ENCODE measurements around the gene MRPS6. TPM values are rescaled to one million over a fixed set of nuclear protein-coding genes. Genes with fewer than 3 reads are reported as not detected.

Gene MRPS6
- total RNA-seq, 2 donors from 2014 or later, result 66.6 to 76.9 TPM

DNA sequence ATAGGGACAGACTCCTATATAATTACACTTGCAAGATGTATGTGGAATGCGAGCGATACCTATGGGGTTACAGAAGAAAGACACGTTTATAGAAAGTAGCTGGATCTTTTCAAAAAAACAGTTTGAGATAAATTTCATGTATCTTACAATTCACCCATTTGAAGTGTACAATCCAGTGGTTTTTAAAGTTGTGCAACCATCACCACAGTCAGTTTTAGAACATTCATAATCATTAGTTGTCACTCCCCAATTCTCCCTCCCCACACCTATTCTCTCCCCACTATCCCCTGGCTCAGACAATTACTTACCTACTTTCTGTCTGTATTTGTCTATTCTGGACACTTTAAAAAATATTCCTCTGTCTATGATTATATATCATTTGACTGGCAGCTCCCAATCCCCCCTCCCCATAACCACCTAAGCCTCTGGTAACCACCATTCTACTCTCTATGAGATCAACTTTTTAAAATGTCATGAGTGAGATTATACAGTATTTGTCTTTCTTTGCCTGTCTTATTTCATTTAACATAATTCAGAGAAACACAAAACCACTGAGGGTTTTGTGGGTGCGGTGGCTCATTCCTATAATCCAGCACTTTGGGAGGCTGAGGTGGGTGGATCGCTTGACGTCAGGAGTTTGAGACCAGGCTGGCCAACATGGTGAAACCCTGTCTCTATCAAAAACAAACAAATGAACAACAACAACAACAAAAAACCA lies 39.1 kb downstream of the MRPS6 start:
- Histone ChIP-seq H3K9ac (ENCODE audit: low read depth in 2 of 2, low read length in 2 of 2) (no peak overlapping the region), H3K36me3 (no peaks in the 10 kb centered on the region), H3K27ac (no peak overlapping the region), H3K4me1 (no peaks in the 10 kb centered on the region), H3K27me3 (no peaks in the 10 kb centered on the region), H3K9me3 (no peaks in the 10 kb centered on the region), H3K4me3 (no peak overlapping the region)
- TF ChIP-seq, protein P1, sequence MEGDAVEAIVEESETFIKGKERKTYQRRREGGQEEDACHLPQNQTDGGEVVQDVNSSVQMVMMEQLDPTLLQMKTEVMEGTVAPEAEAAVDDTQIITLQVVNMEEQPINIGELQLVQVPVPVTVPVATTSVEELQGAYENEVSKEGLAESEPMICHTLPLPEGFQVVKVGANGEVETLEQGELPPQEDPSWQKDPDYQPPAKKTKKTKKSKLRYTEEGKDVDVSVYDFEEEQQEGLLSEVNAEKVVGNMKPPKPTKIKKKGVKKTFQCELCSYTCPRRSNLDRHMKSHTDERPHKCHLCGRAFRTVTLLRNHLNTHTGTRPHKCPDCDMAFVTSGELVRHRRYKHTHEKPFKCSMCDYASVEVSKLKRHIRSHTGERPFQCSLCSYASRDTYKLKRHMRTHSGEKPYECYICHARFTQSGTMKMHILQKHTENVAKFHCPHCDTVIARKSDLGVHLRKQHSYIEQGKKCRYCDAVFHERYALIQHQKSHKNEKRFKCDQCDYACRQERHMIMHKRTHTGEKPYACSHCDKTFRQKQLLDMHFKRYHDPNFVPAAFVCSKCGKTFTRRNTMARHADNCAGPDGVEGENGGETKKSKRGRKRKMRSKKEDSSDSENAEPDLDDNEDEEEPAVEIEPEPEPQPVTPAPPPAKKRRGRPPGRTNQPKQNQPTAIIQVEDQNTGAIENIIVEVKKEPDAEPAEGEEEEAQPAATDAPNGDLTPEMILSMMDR (IDR thresholded peaks at IDR 0.05), result no peak
- no peak for DNase-seq
- intact Hi-C loops (cut with DNase I), result no loop called here

- intact Hi-C loops (cut with DNase I), result no loop called here
- TF ChIP-seq, protein P1 (IDR thresholded peaks at IDR 0.05), result no peak
- H3K27me3 ChIP-seq, result no peaks in the 10 kb centered on the region
- H3K9me3 ChIP-seq, result no peaks in the 10 kb centered on the region
- H3K4me3 ChIP-seq, result no peak overlapping the region
- no peak overlapping the region for H3K9ac ChIP-seq (ENCODE audit: low read depth in 2 of 2, low read length in 2 of 2)
- H3K27ac ChIP-seq, result no peak overlapping the region
- H3K36me3 ChIP-seq, result no peaks in the 10 kb centered on the region
- DNase-seq, result no peak
- no peaks in the 10 kb centered on the region for H3K4me1 ChIP-seq
Measured at GRCh38 chr21:34113842-34114241, 40.5 kb downstream of the MRPS6 start.

DNA sequence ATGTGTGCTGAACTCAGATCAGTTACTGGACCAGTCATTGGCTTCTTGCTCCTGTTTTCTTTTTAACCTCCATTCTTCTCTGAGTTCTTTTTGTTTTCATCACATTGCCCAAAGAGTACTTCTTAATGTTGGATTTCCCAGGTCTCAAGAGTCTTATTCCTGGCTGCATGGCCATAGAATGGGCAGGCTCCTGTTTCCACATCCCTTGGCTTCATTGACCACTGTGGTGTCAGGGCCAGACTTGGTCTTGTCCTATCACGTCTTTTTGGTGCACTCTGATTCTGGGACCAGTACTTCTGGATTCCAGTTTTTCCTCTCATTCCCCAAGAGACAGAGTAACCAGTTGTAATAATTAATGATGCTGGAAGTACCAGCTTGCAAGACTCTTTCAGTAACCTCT lies 41.8 kb downstream of the MRPS6 start:
- no peaks in the 10 kb centered on the region for H3K27me3 ChIP-seq
- intact Hi-C loops (cut with DNase I), result no loop called here
- no peaks in the 10 kb centered on the region for H3K36me3 ChIP-seq
- H3K4me1 ChIP-seq, result no peaks in the 10 kb centered on the region
- no peaks in the 10 kb centered on the region for H3K9me3 ChIP-seq
- H3K4me3 ChIP-seq, result no peak overlapping the region
- no peak for DNase-seq
- TF ChIP-seq, protein P1 (IDR thresholded peaks at IDR 0.05), result no peak
- H3K27ac ChIP-seq, result no peak overlapping the region
- no peak overlapping the region for H3K9ac ChIP-seq (ENCODE audit: low read depth in 2 of 2, low read length in 2 of 2)

GRCh38 chr21:34116569-34116968 lies 43.2 kb downstream of the MRPS6 start:
- H3K36me3 ChIP-seq, result no peaks in the 10 kb centered on the region
- H3K4me1 ChIP-seq, result no peaks in the 10 kb centered on the region
- no peaks in the 10 kb centered on the region for H3K27me3 ChIP-seq
- no peaks in the 10 kb centered on the region for H3K9me3 ChIP-seq
- TF ChIP-seq, protein P1 (IDR thresholded peaks at IDR 0.05), result no peak
- H3K9ac ChIP-seq (ENCODE audit: low read depth in 2 of 2, low read length in 2 of 2), result no peak overlapping the region
- no peak overlapping the region for H3K27ac ChIP-seq
- peak; percentile 55 for DNase-seq
- H3K4me3 ChIP-seq, result no peak overlapping the region
- intact Hi-C loops (cut with DNase I), result no loop called here

GRCh38 chr21:34120867-34121266 lies 47.5 kb downstream of the MRPS6 start:
- TF ChIP-seq, protein P1 (IDR thresholded peaks at IDR 0.05), result no peak
- peaks cover 3% of the 10 kb centered on the region for H3K36me3 ChIP-seq
- no peaks in the 10 kb centered on the region for H3K9me3 ChIP-seq
- no peaks in the 10 kb centered on the region for H3K4me1 ChIP-seq
- no peak for DNase-seq
- H3K27me3 ChIP-seq, result no peaks in the 10 kb centered on the region
- H3K27ac ChIP-seq, result no peak overlapping the region
- intact Hi-C loops (cut with DNase I), result no loop called here
- no peak overlapping the region for H3K9ac ChIP-seq (ENCODE audit: low read depth in 2 of 2, low read length in 2 of 2)
- H3K4me3 ChIP-seq, result no peak overlapping the region

Data from colonic mucosa (tissue), 4 donors.